Panc1 (cell line): Measurements from ENCODE around the gene MCHR2. TPM values are rescaled to one million over a fixed set of nuclear protein-coding genes. Genes with fewer than 3 reads are reported as not detected.

Source experiments
- ATAC-seq: fragments of 200-7000 bp; cut with Tn5 transposase; 2 replicates; pipeline ENCODE4 v1.9.1; 2020; ENCODE audit warnings: mild to moderate bottlenecking, moderate library complexity
- BruUV-seq: library from RNA; stranded (reverse); fragments of 400-500 nt; replicated peaks from 2 replicates; lab custom pipeline; 2021; lab: Mats Ljungman, UMichigan
- CTCF ChIA-PET: fragments of 300-600 bp; sonication (Branson Sonifier 250); formaldehyde crosslinking; loops from one replicate; lab custom pipeline; 2022; ENCODE audit warnings: antibody characterized with exemption; lab: Charles Lee
- POLR2A ChIA-PET: fragments of 300-600 bp; sonication (Branson Sonifier 250); formaldehyde crosslinking; loops from one replicate; lab custom pipeline; 2022; ENCODE audit warnings: antibody characterized with exemption; lab: Charles Lee
- DNase-seq: peaks from one replicate; pipeline ENCODE4 v3.0.0-alpha.2; 2010; ENCODE audit warnings: low read depth, low spot score
- H3K27ac ChIP-seq: 2 replicates; pipeline ENCODE4 v1.5.1; 2011; ENCODE audit warnings: mild to moderate bottlenecking, low read length, inconsistent platforms
- H3K27me3 ChIP-seq: fragments of 200-500 bp; sonication (Bioruptor generic); 2 replicates; pipeline ENCODE4 v1.6.0; 2014; ENCODE audit warnings: low read length, inconsistent platforms; ENCODE audit not compliant: control insufficient read depth, insufficient read depth
- H3K36me3 ChIP-seq: fragments of 200-500 bp; sonication (Bioruptor generic); 2 replicates; pipeline ENCODE4 v1.5.1; 2014; ENCODE audit warnings: inconsistent platforms, mild to moderate bottlenecking, low read length, moderate library complexity; ENCODE audit not compliant: control insufficient read depth, insufficient read depth
- H3K4me1 ChIP-seq: 2 replicates; pipeline ENCODE4 v1.5.1; 2011; ENCODE audit warnings: inconsistent platforms, mild to moderate bottlenecking, low read length, moderate library complexity; ENCODE audit not compliant: control insufficient read depth, insufficient read depth
- H3K4me3 ChIP-seq, 2 experiments: 2 replicates each; pipeline ENCODE4 v1.5.1; 2011 to 2012; ENCODE audit warnings: low read depth in 2 of 2, low read length in 2 of 2, mild to moderate bottlenecking in 2 of 2, inconsistent platforms in 1 of 2, moderate library complexity in 1 of 2
- H3K9me3 ChIP-seq: fragments of 200-500 bp; sonication (Bioruptor generic); 2 replicates; pipeline ENCODE4 v1.5.1; 2014; ENCODE audit warnings: low read depth, mild to moderate bottlenecking, inconsistent platforms, low read length, moderate library complexity; ENCODE audit not compliant: control insufficient read depth, insufficient read depth
- CTCF ChIP-seq: fragments of 450-650 bp; IDR thresholded peaks from 2 replicates; pipeline ENCODE4 v1.5.1; 2017; ENCODE audit warnings: mild to moderate bottlenecking
- POLR2AphosphoS5 ChIP-seq: IDR thresholded peaks from 2 replicates; pipeline ENCODE4 v1.6.1; 2012; ENCODE audit warnings: mild to moderate bottlenecking, low read depth, low read length, moderate library complexity
- REST ChIP-seq, 2 experiments: IDR thresholded peaks; 2 replicates each; pipeline ENCODE4 v1.6.1; 2011 to 2012; ENCODE audit warnings: low read depth in 2 of 2, control low read depth in 1 of 2, low read length in 1 of 2, mild to moderate bottlenecking in 1 of 2, moderate library complexity in 1 of 2; ENCODE audit not compliant: insufficient read depth in 1 of 2
- SIN3A ChIP-seq: IDR thresholded peaks from 2 replicates; pipeline ENCODE4 v1.6.1; 2012; ENCODE audit warnings: low read depth, mild to moderate bottlenecking, low read length, moderate library complexity, borderline replicate concordance; ENCODE audit not compliant: insufficient read depth
- TCF7L2 ChIP-seq: IDR thresholded peaks from 2 replicates; pipeline ENCODE4 v1.6.1; 2011; ENCODE audit warnings: mild to moderate bottlenecking, low read depth, low read length, inconsistent platforms
- in situ Hi-C: cut with HindIII; loops from 2 replicates; pipeline ENCODE4 v1.10.0; 2016; ENCODE audit warnings: low sequenced_read_pairs, low pct_unique_long_range_greater_than_20kb
- intact Hi-C: fragments of 100-400 bp; cut with micrococcal nuclease; formaldehyde crosslinking; loops from one replicate; pipeline ENCODE4 v1.10.0; 2022; ENCODE audit not compliant: unreplicated experiment
- total RNA-seq: library from RNA; stranded (reverse); gene quantifications from one replicate; pipeline ENCODE4 v1.2.1, GENCODE V29; 2021; ENCODE audit not compliant: unreplicated experiment

Gene MCHR2
- total RNA-seq, 1 experiment from 2014 or later = not detected

GRCh38 chr6:99997141-99997540 lies 3.1 kb upstream of the MCHR2 start:
- TF ChIP-seq SIN3A = no peak
- TF ChIP-seq REST (IDR thresholded peaks at IDR 0.05; ENCODE audit: insufficient read depth in 1 of 2, low read depth in 2 of 2, low read length in 1 of 2) = no peak
- TF ChIP-seq CTCF = no peak
- no peak for TF ChIP-seq POLR2AphosphoS5
- no peak for TF ChIP-seq TCF7L2
- Histone ChIP-seq H3K4me3 (no peak overlapping the region), H3K27me3 (peaks cover 11% of the 10 kb centered on the region), H3K9me3 (no peaks in the 10 kb centered on the region), H3K27ac (no peak overlapping the region), H3K4me1 (no peaks in the 10 kb centered on the region), H3K36me3 (no peaks in the 10 kb centered on the region)
- no peak for DNase-seq
- intact Hi-C loops = no loop called here
- no peak for ATAC-seq
- POLR2A ChIA-PET = no interaction called here
- BruUV-seq = no TSS peak
- in situ Hi-C loops = no loop called here
- CTCF ChIA-PET = no interaction called here

- in situ Hi-C loops = no loop called here
- intact Hi-C loops = no loop called here
These were observed 1.9 kb upstream of the MCHR2 start for GRCh38 chr6:99995916-99996315.

More at GRCh38 chr6:99995916-99996315, 1.9 kb upstream of the MCHR2 start:
- BruUV-seq = no TSS peak
- Histone ChIP-seq H3K27me3 (peaks cover 9% of the 10 kb centered on the region), H3K27ac (no peak overlapping the region), H3K4me1 (no peaks in the 10 kb centered on the region), H3K4me3 (no peak overlapping the region), H3K9me3 (no peaks in the 10 kb centered on the region), H3K36me3 (no peaks in the 10 kb centered on the region)
- no peak for TF ChIP-seq SIN3A
- no peak for TF ChIP-seq TCF7L2
- TF ChIP-seq REST (IDR thresholded peaks at IDR 0.05; ENCODE audit: insufficient read depth in 1 of 2, low read depth in 2 of 2, low read length in 1 of 2) = no peak
- ATAC-seq (no peak), DNase-seq (no peak)
- ChIA-PET POLR2A (no interaction called here), CTCF (no interaction called here)
